ENCODE measurements around the gene EIPR1.

- no peak for TF ChIP-seq POLR2AphosphoS5 (IDR thresholded peaks at IDR 0.05; ENCODE audit: low read depth)
- no peak for TF ChIP-seq CTCF (conservative IDR thresholded peaks at IDR 0.05; ENCODE audit: low read depth in 2 of 2)
- TF ChIP-seq EZH2 (IDR thresholded peaks at IDR 0.05; ENCODE audit: low read depth, unreplicated experiment): no peak
- TF ChIP-seq EZH2phosphoT487 (IDR thresholded peaks at IDR 0.05; ENCODE audit: unreplicated experiment): no peak
- TF ChIP-seq REST (IDR thresholded peaks at IDR 0.05; ENCODE audit: unreplicated experiment): no peak
- TF ChIP-seq STAT1 (IDR thresholded peaks at IDR 0.05; ENCODE audit: unreplicated experiment): no peak
- no peak for TF ChIP-seq CREB1 (CRISPR knock-in tag; IDR thresholded peaks at IDR 0.05; ENCODE audit: low read depth)
- no peak for TF ChIP-seq ZNF114 (CRISPR knock-in tag; IDR thresholded peaks at IDR 0.05)
- TF ChIP-seq NANOG (IDR thresholded peaks at IDR 0.05; ENCODE audit: borderline replicate concordance): no peak
- TF ChIP-seq ZNF462 (CRISPR knock-in tag; IDR thresholded peaks at IDR 0.05): no peak
Observed at GRCh38 chr2:3289171-3289515, 88.5 kb downstream of the EIPR1 start.
